Astrocyte (in vitro differentiated cells and primary cell): ENCODE measurements around the gene PACS2. TPM values are rescaled to one million over a fixed set of nuclear protein-coding genes. Genes with fewer than 3 reads are reported as not detected.

Experiments used
- DNase-seq: peaks from one replicate; pipeline ENCODE4 v3.0.0-alpha.2; 2010; ENCODE audit warnings: low read depth
- FAIRE-seq: peaks from 2 replicates; lab custom pipeline; 2011; peaks lifted over from hg19 to GRCh38; lab: Jason Lieb, UNC
- H2AFZ ChIP-seq: 2 replicates; pipeline ENCODE4 v1.6.0; 2012; ENCODE audit warnings: low read depth, low read length, inconsistent platforms
- H3K27ac ChIP-seq: 2 replicates; pipeline ENCODE4 v1.5.1; 2011; ENCODE audit warnings: low read depth, low read length, inconsistent platforms
- H3K27me3 ChIP-seq: 2 replicates; pipeline ENCODE4 v1.6.0; 2011; ENCODE audit warnings: low read length, inconsistent platforms; ENCODE audit not compliant: insufficient read depth
- H3K36me3 ChIP-seq: 2 replicates; pipeline ENCODE4 v1.5.1; 2011; ENCODE audit warnings: low read length, inconsistent platforms; ENCODE audit not compliant: insufficient read depth
- H3K4me1 ChIP-seq: 2 replicates; pipeline ENCODE4 v1.5.1; 2011; ENCODE audit warnings: low read length, inconsistent platforms; ENCODE audit not compliant: insufficient read depth
- H3K4me2 ChIP-seq: 2 replicates; pipeline ENCODE4 v1.6.0; 2012; ENCODE audit warnings: low read length, inconsistent platforms
- H3K4me3 ChIP-seq: 2 replicates; pipeline ENCODE4 v1.5.1; 2011; ENCODE audit warnings: low read depth, mild to moderate bottlenecking, low read length, inconsistent platforms; ENCODE audit not compliant: insufficient read depth
- H3K79me2 ChIP-seq: 2 replicates; pipeline ENCODE4 v1.6.0; 2012; ENCODE audit warnings: mild to moderate bottlenecking, low read length, inconsistent platforms; ENCODE audit not compliant: insufficient read depth
- H3K9ac ChIP-seq: 2 replicates; pipeline ENCODE4 v1.6.0; 2012; ENCODE audit warnings: mild to moderate bottlenecking, low read length, inconsistent platforms
- H3K9me3 ChIP-seq: 2 replicates; pipeline ENCODE4 v1.5.1; 2012; ENCODE audit warnings: low read depth, mild to moderate bottlenecking, low read length, inconsistent platforms; ENCODE audit not compliant: insufficient read depth
- H4K20me1 ChIP-seq: 2 replicates; pipeline ENCODE4 v1.6.0; 2012; ENCODE audit warnings: low read length, inconsistent platforms; ENCODE audit not compliant: insufficient read depth
- H3K27ac Mint-ChIP-seq: one replicate; pipeline ENCODE4 v1.8.0; 2021; ENCODE audit warnings: mild to moderate bottlenecking, mixed read lengths; ENCODE audit not compliant: unreplicated experiment
- H3K27me3 Mint-ChIP-seq: one replicate; pipeline ENCODE4 v1.8.0; 2021; ENCODE audit warnings: low read depth, mixed read lengths; ENCODE audit not compliant: unreplicated experiment
- H3K36me3 Mint-ChIP-seq: one replicate; pipeline ENCODE4 v1.8.0; 2021; ENCODE audit warnings: low read depth, mixed read lengths; ENCODE audit not compliant: unreplicated experiment
- H3K4me1 Mint-ChIP-seq: one replicate; pipeline ENCODE4 v1.8.0; 2021; ENCODE audit warnings: low read depth, mixed read lengths; ENCODE audit not compliant: unreplicated experiment
- H3K4me3 Mint-ChIP-seq: one replicate; pipeline ENCODE4 v1.8.0; 2021; ENCODE audit warnings: mild to moderate bottlenecking, moderate library complexity, mixed read lengths; ENCODE audit not compliant: unreplicated experiment
- H3K9me3 Mint-ChIP-seq: one replicate; pipeline ENCODE4 v1.8.0; 2021; ENCODE audit warnings: mild to moderate bottlenecking, mixed read lengths; ENCODE audit not compliant: unreplicated experiment
- EZH2 ChIP-seq: IDR thresholded peaks from 2 replicates; pipeline ENCODE4 v1.6.1; 2012; ENCODE audit warnings: mild to moderate bottlenecking, low read length, inconsistent platforms; ENCODE audit not compliant: insufficient read depth
- total RNA-seq: library from RNA; stranded (reverse); gene quantifications from 2 replicates; pipeline ENCODE4 v1.2.1, GENCODE V29; 2021
- TF ChIP-seq, protein P1 (sequence below): IDR thresholded peaks from 2 replicates; pipeline ENCODE4 v1.5.1; 2011; ENCODE audit warnings: low read depth, mild to moderate bottlenecking, inconsistent platforms, low read length, moderate library complexity; ENCODE audit not compliant: insufficient read depth

The PACS2 gene
- total RNA-seq, 1 donor from 2014 or later: 51.0 TPM

DNA sequence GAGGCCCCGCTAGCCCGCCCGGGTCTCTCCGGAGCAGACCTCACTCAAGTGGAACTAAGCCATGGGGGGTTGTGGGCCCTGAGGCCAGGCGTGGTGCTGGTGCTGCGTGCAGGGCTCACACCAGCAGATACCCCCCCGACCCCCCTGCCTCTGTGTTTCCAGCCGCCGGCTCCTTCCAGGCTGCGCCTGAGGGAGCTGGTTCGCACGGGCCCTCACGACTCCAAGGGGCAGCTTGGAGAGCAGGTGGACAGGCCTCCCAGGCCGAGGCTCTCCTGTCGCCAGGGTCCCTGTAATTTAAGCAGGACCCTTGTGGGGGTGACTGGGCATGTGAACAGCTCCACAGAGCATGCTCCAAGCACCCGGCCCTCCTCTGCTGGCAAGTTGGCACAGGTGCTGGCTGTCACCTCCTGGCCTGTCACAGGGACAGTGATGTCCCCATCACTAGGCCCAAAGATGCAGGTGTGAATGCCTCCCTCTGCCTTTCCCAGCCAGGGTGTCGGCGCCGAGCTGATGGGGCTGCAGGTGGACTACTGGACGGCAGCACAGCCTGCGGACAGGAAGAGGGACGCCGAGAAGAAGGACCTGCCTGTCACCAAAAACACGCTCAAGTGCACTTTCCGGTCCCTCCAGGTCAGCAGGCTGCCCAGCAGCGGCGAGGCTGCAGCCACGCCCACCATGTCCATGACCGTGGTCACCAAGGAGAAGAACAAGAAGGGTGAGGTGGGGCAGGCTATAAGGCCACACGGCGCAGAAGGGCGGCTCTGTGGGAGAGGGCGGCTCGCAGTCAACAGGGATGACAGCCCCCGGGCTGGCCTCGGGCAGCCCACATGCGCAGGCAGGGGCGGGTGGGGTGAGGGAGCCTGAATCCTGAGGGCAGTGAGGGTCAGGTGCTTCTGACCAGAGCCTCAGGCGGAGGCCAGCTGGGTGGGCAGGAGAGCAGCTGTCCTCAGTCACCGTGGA, 77.9 kb downstream of the PACS2 start:
- no peak overlapping the region for H3K4me3 Mint-ChIP-seq
- no peaks in the 10 kb centered on the region for H4K20me1 ChIP-seq
- H3K27me3 ChIP-seq: no peaks in the 10 kb centered on the region
- H3K79me2 ChIP-seq: no peaks in the 10 kb centered on the region
- H3K9ac ChIP-seq: no peak overlapping the region
- no peak overlapping the region for H3K4me3 ChIP-seq
- H3K36me3 ChIP-seq: no peaks in the 10 kb centered on the region
- peaks cover 3% of the 10 kb centered on the region for H3K36me3 Mint-ChIP-seq
- no peak overlapping the region for H3K4me2 ChIP-seq
- TF ChIP-seq EZH2: no peak
- TF ChIP-seq, protein P1, sequence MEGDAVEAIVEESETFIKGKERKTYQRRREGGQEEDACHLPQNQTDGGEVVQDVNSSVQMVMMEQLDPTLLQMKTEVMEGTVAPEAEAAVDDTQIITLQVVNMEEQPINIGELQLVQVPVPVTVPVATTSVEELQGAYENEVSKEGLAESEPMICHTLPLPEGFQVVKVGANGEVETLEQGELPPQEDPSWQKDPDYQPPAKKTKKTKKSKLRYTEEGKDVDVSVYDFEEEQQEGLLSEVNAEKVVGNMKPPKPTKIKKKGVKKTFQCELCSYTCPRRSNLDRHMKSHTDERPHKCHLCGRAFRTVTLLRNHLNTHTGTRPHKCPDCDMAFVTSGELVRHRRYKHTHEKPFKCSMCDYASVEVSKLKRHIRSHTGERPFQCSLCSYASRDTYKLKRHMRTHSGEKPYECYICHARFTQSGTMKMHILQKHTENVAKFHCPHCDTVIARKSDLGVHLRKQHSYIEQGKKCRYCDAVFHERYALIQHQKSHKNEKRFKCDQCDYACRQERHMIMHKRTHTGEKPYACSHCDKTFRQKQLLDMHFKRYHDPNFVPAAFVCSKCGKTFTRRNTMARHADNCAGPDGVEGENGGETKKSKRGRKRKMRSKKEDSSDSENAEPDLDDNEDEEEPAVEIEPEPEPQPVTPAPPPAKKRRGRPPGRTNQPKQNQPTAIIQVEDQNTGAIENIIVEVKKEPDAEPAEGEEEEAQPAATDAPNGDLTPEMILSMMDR: no peak
- H3K4me1 Mint-ChIP-seq: no peaks in the 10 kb centered on the region
- no peaks in the 10 kb centered on the region for H3K27me3 Mint-ChIP-seq
- DNase-seq (no peak), FAIRE-seq (no peak)
- no peak overlapping the region for H3K27ac ChIP-seq
- peak overlapping the region; percentile 41 for H3K27ac Mint-ChIP-seq
- H3K9me3 ChIP-seq: no peaks in the 10 kb centered on the region
- H2AFZ ChIP-seq: no peak overlapping the region
- H3K4me1 ChIP-seq: no peaks in the 10 kb centered on the region
- H3K9me3 Mint-ChIP-seq: no peaks in the 10 kb centered on the region

DNA sequence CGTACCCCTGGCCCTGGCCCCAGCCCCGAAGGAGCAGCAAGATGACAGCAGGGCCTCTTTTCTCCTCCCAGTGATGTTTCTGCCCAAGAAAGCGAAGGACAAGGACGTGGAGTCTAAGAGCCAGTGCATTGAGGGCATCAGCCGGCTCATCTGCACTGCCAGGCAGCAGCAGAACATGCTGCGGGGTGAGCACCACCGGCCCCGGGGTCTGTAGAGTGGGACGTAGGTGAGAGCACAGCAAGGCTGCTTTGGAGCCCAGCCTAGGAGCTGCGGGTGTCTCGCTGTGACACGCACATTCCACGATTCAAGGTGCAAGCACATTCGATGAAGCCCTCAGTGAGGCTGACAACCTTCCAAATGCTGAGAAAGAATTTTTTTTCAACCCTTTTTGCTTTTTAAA, 78.6 kb downstream of the PACS2 start:
- no peaks in the 10 kb centered on the region for H3K4me1 Mint-ChIP-seq
- H3K9me3 Mint-ChIP-seq: no peaks in the 10 kb centered on the region
- no peaks in the 10 kb centered on the region for H3K27me3 ChIP-seq
- DNase-seq (no peak), FAIRE-seq (no peak)
- no peaks in the 10 kb centered on the region for H3K79me2 ChIP-seq
- no peaks in the 10 kb centered on the region for H3K36me3 ChIP-seq
- TF ChIP-seq EZH2: no peak
- TF ChIP-seq, protein P1: no peak
- H3K27ac Mint-ChIP-seq: no peak overlapping the region
- no peak overlapping the region for H2AFZ ChIP-seq
- H4K20me1 ChIP-seq: no peaks in the 10 kb centered on the region
- peaks cover 2% of the 10 kb centered on the region for H3K9me3 ChIP-seq
- H3K27ac ChIP-seq: no peak overlapping the region
- no peak overlapping the region for H3K9ac ChIP-seq
- no peaks in the 10 kb centered on the region for H3K27me3 Mint-ChIP-seq
- H3K4me2 ChIP-seq: no peak overlapping the region
- H3K4me3 Mint-ChIP-seq: no peak overlapping the region
- no peak overlapping the region for H3K4me3 ChIP-seq
- no peaks in the 10 kb centered on the region for H3K4me1 ChIP-seq
- H3K36me3 Mint-ChIP-seq: no peaks in the 10 kb centered on the region
